Amygdala (tissue), 56 donors: ENCODE results near the gene USE1.

Experiments used
- DNase-seq, 56 donors: peaks; one replicate each; lab custom pipeline; 2025; lab: John Stamatoyannopoulos, UW

USE1 gene

DNA sequence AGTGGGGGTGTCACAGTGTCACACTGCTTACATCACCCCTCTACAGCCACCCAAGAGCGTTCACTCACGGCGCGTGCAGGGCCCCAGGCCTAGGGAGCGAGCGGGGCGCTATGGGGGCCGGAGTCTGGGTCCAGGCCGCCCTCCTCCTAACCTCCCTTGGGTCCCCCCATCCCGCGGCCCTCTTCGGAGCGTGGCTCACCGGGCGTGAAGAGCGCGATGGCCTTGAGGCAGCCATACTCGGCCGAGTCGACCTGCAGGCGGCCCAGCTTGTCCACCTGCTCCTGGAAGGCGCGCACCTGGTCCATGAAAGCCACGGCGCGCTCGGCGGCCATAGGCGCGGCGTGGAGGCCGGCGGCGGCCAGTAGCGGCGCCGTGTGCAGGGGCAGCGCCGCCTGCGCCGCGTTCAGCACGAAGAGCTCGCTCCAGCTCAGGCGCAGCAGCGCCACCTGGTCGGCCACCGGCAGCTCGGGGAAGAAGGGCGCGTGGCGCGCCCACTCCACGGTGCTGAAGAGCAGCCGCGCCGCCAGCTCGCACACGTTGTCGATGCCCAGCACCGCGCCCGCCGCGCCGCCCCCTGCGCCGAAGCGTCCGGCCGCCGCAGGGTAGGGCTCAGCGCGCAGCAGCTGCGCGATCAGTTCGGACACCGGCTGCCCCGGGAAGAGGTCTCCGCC lies 20.3 kb downstream of the USE1 start:
- DNase-seq: peak in 40 of 56 donors; percentile 7 to 78 (median 45)

DNA sequence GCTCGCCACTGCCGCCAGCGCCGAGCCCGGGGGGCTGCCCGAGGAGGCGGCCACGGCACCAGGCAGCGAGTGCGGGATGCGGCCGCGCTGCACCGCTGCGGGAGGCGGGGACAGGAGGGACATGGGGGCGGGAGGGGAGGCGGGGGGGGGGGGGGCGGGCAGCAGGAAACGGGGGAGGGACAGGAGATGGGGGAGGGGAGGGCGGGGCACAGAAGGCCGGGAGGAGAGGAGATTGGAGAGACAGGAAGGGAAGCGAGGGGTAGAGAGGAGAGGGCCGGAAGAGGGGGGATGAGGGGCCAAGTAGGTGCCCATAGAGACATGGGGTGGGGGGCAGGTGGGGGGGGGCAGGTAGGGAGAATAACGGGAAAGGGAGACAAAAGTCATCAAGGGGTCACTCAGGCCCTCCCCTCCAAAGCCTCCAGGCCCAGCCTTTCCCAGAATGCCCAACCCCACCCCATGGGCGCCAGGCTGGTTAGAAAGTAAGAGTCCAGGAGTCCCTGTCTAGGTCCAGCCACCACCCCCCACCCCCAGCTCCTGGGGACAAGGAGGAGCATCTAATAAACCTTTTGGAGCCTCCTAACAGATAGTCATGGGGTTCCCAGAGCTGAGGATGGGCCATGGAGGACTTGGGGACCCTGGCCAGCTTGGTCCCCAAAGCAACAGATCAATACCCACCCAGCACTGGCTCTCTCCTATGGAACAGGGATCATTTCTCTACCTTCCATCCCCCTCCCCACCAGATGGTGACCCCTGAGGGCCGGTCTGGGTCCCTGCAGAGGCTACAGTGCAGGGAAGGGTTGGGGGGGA lies 21.0 kb downstream of the USE1 start:
- peak in 1 of 56 donors; percentile 45 for DNase-seq

DNA sequence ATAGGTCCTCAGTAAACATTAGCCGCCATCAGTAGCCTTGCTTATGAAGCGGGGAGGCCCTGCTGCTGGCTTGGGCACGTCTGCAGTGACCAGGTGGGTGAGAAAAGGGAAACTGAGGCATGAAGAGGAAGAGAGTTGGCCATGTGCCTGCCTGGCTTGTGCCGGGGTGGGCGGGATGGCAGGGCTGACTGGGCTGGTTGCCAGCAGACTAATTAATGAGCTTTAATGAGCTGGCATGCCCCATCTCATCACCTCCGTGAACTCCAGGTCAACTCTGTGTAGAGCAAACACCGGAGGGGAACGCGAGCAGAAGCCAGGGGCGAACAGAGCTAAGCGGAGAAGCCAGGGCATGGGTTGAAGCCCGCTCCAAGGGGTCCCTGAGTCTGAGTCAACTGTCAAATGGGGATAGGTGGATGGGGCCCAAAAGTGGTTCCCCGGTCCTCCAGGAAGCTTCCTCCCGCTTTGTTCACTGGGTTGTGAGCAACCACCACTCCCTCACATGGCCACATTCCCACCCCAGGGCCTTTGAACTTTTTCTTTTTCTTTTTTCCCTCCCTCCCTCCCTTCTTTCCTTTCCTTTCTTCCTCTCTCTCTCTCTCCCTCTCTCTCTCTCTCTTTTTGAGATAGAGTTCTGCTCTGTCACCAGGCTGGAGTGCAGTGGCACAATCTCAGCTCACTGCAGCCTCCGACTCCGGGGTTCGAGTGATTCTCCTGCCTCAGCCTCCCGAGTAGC lies 21.8 kb downstream of the USE1 start:
- DNase-seq: no peak

DNA sequence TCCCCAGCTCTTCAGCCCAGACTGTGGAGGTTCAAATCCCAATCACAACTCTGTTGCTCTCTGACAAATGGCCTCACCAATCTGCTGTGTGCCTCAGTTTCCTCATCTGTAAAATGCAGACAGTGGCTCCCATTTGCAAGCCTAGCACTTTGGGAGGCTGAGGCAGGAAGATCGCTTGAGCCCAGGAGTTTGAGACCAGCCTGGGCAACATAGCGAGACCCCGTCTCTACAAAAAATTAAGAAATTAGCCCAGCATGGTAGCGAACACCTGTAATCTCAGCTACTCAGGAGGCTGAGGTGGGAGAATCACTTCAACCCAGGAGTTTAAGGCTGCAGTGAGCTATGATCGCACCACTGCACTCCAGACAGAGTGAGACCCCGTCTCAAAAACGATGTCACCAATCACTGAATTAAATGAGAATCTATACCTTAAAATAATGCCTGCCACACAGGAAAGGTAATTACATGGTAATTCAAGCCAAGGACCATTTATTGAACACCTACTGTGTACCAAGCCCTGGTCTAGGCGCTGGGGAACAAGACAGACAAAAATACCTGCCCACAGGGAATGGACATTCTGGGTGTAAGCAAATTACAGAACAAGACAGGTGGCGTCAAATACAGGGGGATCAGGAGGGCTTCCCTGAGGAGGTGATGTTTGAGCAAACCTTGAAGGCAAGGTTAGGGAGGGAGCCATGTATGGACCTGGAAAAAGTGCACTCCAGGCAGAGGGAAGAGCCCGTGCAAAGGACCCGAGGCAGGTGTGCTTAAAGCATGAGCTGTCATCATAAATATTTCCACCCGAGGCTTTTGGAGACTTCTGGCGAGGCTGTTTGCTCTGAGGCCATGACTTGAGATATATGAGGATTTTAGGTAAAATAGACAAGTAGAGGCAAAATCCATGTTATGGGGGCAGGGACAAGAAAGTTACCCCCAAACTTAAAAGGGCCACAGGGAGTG lies 22.9 kb downstream of the USE1 start:
- no peak for DNase-seq

DNA sequence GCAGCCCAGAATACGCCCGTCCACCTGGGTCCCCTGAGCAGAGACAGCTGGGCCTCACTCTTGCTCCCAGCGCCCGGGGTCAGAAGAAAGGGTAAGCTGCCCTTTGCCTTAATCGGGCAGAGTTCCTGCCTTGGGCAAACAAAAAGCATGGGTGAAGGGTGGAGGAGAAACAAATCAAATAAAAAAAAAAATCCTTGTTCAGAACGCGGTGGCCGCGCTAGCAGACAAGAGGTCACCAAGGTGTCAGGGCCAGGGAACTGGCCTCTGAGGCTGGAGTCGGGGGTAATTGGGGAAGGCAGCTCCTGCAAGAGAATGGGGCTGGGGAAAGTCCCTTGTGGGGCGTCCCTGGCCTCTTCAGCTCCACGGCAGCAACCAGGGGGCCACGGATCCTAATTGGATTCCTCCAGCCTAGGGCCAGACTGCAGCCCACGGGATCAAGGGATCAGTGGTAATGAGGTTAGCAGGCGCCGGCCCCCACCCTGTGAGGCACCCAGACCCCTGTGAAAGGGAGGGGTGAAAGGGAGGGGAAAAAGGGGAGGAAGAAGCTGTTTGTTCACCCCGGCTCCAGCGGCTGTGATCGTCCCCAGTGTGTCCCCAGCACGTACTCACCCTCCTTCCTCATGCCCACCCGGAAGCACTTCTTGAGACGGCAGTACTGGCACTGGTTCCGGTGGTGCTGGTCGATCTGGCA lies 25.1 kb downstream of the USE1 start:
- no peak for DNase-seq

DNA sequence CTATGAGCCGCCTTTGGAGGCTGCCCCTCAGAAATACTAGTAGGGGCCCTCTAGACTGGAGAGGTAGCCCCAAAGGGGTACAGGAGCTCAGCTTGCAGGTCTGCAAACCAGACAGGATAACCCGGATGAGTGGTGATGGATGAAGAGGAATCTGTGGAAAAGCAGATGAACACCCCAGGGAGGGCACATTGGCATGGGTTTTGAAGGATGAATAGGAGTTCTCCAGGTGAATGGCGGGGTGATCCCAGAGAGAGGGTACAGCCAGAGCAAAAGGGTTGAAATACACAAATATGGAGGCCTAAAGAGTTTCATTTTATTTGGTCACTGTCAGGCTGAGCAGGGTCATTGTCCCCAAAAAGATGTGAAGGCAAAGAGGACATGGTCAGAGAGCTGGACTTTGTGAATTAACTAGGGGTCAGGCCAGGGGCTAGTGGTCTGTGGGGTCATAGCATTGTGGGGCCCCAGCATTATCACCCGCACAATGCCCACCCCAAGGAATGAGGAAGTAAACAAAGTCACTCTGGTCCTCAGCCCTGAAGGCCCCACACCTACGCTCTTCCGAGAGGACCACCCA lies 25.8 kb downstream of the USE1 start:
- no peak for DNase-seq

DNA sequence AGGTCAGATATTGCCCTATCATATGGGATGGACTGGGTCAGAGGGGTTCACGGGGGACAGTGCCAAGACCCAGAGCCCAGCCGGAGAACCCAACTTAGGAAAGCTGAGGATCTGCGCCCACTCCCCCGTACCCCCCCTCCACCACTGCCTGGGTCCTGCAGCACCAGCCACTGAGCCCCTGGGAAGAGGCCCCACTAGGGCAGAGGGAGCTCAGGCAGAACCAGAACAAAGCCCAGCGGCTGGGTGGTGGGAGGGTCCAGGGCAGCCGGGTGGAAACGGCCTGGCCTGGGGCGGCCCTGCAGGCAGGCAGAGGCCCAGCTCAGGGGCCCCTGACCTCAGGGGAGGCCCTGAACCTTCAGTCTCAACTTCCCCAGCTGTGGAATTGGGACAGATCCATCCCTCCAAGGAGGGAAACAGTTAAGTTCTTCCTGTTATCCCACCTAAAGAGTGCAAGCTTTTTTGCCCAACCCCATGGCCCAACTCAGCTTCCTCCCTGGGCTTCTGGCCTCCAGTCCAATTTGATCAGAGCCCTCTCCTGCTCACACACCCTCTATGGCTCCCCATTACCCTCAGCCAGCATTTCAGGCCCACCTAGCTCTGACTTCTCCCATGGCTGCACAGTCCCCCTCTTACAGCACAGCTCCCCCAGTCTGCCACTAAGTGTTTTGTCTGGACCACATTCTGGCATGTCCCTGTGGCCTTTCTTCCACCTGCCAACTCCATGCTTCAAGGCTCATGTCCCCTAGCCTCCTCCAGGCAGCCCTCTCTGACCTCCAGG lies 27.5 kb downstream of the USE1 start:
- DNase-seq: peak in 1 of 56 donors; percentile 10

DNA sequence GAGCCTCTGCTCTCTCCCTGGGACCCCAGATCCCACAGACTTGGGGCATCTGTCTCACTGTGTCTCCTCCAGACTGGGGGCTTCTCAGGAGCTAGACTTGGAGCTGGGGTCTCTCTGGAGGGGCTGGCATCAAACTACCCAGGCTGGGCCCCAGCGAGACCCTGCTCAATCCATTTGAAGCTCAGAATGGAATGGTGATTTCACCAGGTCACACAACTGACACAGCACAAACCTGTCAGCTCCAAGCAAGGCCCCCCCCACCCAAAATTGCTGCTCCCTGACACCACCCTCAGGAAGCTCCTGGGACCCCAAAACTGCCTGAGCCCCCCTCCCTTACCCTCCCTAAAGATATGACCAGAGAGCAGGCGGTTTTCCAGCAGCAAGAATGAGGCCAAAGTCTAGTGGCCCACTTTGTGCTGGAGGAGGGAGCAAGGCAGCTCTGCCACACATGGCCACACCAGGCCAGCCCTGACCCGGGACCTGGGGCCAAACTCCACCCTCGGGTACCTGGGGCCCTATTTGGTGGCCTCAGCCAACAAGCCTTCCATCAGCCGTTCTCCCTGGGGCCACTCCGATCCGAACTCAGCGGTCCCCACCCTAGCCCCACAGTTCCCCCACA lies 28.2 kb downstream of the USE1 start:
- DNase-seq: peak in 1 of 56 donors; percentile 6

DNA sequence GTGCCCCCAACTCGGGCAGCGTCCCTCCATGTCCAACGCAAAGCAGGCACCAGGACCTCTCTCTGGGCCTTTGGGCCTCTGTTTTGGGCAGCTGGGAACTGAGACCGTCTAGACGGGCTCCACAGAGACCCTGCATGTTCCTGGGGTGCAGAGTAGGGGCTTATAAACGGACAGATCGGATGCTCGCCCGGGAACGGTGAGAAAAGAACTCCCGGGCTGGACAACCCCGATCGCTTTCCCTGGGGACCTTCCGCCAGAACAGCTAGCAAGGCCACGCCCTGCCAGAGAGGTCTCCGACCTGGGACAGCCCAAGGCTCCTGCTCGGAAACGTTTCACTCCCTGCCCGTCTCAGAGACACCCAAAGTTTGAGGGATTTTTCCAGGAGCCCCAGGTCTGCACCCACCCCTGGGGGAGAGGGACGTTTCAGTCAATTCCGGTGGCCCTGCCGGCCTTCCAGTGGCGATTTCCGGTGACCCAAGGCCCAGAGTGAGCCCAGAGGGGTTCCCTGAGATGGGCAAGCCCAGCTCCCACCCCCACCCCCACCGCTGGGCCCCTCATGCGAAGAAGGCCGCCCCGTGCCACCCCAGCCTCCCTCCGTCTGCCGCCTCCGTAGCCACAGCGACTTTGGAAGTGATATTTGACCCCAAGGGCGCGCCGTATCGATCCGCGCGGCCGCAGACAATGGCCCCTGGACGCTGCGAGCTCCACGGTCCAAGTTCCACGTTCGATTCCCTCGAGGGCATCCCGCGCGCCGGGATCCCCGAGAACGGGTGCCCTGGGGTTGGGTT lies 28.9 kb downstream of the USE1 start:
- peak in 5 of 56 donors; percentile 16 to 37 (median 28) for DNase-seq

DNA sequence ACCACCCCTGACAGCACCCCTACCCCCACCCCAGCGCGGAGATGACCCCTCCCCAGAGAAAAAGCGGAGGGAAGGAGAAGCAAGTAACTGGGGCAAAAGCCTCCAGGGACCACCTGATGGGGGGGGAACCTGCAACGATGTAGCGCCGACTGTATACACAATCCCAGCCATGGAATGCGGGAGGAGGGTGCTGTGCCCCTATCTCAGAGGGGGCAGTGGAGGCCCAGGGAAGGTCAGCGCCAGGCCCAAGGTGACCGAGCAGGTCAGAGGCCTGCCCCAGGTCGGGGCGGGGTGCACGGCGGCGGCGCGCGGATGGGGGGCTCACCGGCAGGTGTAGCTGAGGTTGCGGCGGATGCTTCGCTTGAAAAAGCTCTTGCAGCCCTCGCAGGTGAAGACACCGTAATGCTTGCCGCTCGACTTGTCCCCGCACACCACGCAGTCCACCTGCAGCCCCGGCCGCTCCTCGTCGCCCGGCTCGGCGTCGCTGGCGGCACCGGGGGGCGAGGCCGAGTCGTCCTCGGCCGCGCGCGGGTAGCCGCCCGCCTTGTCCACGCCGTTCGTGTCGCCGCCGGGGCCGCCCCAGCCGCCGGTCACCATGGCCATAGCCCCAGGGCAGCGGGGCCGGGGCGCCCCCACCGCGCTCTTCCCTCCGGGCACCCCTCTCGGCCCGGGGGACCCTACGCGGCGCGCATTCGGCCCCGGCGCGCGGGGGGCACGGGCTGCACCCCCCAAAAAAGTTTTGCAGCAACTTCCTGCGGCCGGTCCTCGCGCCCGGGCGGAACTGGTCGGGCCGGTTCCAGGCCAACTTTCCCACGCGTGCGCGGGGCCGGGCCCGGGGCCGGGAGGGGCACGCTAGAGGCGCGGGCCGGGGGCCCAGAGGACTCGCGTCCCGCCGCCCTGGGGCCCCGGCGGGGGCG lies 29.7 kb downstream of the USE1 start:
- peak in 3 of 56 donors; percentile 21 to 26 (median 24) for DNase-seq

DNA sequence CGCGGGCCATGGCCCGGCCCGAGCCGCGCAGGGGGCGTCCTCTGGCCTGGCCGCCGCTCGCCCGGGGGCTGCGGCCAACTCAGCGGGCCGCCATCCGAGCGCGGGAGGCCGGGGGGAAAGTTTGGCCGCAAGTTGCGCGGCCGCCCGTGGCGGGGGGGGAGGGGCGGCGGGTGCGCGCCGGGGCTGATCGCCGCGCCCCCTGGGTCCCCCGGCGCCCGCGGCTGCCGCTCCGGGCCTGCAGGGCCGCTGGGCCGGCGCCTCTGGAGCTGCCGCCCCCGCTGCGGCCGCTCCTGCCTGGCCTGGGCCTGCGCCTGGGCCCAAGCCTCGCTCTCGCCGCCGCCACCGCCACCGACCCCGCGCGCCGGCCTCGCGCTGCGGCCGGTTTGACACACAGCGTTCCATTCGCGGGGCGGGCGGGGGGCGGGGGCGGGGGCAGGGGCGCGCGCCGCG lies 30.4 kb downstream of the USE1 start, which contains the start of gene NR2F6:
NR2F6 (minus strand) TSS at position 385 of the 450 bp plus-strand sequence. CDS start 699 bp downstream, outside the sequence.
- DNase-seq: no peak

DNA sequence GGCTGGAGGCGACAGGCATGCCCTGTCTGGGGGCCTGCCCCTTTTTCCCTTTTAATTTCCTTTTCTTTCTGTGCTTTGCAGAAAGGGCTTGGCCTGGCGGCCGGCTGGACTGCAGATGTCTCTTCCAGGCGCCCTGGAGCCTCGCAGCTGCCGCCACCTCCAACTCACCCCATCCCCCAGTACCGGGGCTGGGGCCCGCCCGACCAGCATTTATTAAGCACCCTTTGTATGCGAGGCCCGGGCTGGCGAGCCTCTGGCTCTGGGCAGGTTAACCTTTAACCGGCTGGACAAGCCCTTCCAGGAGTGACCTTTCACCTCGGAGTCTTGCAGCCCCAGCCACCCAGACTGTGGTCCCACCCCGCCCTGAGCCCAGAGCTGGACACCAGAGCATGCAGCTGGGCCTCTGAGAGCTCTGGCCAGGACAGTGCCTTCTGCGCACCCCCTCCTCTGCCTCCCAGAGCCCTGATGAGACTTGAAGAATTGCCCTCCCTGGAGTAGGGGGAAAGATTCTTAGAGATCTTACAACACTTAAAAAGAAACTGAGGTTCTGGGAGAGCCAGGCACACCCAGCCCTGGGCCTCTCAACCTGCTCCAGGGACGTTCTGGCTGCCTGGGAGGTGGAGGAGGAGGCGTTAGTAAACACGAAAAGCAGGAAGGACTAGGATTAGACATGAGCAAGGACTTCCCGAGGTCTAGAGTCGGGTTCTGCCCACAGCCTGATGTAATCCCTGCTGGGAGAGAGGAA lies 31.7 kb downstream of the USE1 start:
- peak in 7 of 56 donors; percentile 15 to 51 (median 38) for DNase-seq

DNA sequence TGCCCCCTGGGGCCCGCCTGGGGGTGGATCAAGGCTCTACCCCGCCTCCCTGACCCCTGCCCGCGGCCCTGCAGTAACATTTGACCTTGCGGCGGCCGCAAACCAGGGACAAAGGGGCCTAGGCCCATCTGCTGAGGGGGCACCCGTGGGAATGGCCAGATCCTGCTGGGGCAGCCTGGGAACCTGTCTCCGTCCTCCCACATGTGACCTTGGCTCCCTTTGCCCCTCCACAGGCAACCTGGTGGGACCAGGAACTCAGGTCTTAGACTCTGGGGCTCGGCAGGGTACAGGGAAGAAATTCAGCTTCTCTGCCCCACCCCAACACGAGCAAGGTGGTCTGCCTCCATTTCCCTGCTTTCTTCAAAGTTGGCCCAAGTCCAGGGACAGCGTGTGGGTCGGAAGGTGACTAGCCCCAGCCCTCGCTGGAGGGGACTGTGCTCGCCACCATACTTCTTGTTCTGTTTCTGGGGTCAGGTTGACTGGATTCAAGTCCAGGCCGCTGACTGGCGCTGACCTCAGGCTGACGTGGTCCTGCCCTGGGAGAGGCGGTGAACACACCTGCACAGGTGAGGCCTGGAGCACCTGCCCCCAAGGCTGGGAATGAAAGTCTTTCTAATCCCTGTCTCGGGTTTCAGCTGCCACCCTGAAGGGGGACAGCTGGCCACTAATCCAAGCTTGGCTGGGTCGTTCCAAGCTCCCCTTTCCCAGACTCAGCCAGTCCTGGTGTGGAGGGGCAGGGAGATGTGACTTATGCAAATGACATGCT lies 33.0 kb downstream of the USE1 start:
- DNase-seq: no peak

DNA sequence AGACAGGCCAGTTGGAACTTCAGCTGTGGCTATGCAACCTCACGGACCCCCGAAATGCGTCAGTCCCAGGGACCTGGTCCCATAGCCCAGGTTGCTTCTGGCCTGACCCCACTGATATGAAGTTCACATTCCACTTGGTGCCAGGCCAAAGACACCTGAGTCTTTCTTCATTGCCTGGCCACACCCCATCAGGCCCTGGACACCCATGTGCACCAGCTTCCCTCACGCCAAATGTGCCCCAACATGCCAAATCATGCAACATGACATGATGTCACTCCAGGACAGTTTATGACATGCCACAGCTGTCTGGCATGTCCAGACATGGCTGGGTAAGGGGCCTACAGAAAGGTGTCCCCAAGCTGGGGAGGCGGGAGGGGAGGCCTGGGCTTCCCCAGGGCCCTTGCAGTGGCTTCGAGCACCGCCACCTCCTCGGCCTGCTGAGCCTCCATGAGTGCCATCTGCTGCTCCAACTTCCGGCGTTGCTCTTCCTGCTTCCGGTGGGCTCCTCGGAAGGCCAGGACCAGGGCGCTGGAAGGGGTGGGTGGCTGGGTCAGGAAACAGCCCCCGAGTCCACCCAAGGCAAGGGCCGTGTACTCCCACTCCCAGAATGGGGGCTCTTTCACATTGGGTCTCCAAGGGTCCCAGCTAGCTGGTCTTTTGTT lies 34.9 kb downstream of the USE1 start:
- no peak for DNase-seq
